ENCODE measurements around the gene GCSH. TPM values are rescaled to one million over a fixed set of nuclear protein-coding genes. Genes with fewer than 3 reads are reported as not detected.
A peak's percentile ranks its signal among the peaks of the same experiment; 100 is the strongest.

Gene GCSH
- total and polyA plus RNA-seq, 2 of the 13 experiments (the other 11 are each of a cell fraction or from before 2014, with no cell fraction given) = 35.9 to 103 TPM

DNA sequence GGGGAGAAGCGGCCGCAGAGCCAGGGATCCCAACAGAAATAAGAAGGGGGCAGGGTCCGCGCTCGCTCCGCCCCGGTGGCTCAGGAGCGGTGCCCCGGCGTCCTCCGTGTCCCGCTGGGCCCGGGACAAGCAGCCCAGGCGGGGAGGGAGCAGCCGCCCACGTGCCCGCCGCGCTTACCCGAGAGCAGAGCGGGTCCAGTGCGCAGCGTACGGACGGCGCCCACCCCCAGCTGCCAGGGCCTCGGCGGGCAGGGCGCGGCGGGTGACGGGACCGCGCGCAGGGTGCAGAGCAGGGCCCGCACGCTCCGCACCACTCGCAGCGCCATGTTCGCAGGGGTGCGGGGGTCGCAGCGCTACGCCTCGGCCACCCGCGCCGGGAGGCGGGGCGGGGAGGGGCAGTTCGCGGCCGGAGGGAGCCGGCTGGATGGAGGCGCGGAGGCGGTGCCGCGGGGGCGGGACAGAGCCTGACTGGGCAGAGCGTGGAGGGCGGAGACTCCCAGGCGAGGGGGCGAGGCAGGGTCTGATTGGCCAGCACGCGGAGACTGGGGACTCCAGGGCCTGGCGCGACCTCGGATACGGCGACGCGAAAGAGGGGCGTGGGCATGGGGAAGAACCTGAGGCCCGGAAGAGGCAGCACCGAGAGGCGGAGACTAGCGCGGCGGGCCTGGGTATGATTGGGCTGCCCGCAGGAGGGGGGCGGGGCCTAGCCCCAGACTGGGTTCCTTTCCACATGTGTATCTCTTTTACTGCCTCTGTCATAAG lies at the start of gene GCSH (continued):
- no peak for TF ChIP-seq HDAC6 (IDR thresholded peaks at IDR 0.05; ENCODE audit: low read depth, low read length)
- TF ChIP-seq ETV6 (CRISPR knock-in tag; conservative IDR thresholded peaks at IDR 0.05) = 0 out of 2 replicates have a peak, but pooled peaks have one; percentile 64
- no peak; the same call in 1 of the 2 replicates for TF ChIP-seq TOE1 (CRISPR knock-in tag; IDR thresholded peaks at IDR 0.05)
- no peak for TF ChIP-seq ZNF383 (CRISPR knock-in tag; IDR thresholded peaks at IDR 0.05; ENCODE audit: borderline replicate concordance)
- TF ChIP-seq, protein P1, sequence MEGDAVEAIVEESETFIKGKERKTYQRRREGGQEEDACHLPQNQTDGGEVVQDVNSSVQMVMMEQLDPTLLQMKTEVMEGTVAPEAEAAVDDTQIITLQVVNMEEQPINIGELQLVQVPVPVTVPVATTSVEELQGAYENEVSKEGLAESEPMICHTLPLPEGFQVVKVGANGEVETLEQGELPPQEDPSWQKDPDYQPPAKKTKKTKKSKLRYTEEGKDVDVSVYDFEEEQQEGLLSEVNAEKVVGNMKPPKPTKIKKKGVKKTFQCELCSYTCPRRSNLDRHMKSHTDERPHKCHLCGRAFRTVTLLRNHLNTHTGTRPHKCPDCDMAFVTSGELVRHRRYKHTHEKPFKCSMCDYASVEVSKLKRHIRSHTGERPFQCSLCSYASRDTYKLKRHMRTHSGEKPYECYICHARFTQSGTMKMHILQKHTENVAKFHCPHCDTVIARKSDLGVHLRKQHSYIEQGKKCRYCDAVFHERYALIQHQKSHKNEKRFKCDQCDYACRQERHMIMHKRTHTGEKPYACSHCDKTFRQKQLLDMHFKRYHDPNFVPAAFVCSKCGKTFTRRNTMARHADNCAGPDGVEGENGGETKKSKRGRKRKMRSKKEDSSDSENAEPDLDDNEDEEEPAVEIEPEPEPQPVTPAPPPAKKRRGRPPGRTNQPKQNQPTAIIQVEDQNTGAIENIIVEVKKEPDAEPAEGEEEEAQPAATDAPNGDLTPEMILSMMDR (CRISPR knock-in tag; IDR thresholded peaks at IDR 0.05) = no peak; the same call in 1 of the 2 replicates
- no peak for TF ChIP-seq KLF9 (CRISPR knock-in tag; IDR thresholded peaks at IDR 0.05; ENCODE audit: low read depth)
- no peak for TF ChIP-seq RNF219 (CRISPR knock-in tag; IDR thresholded peaks at IDR 0.05)
- TF ChIP-seq RXRA (CRISPR knock-in tag; IDR thresholded peaks at IDR 0.05) = no peak
- peak; percentile 43 for TF ChIP-seq ZNF891 (CRISPR knock-in tag; IDR thresholded peaks at IDR 0.05)
- TF ChIP-seq, protein P2, sequence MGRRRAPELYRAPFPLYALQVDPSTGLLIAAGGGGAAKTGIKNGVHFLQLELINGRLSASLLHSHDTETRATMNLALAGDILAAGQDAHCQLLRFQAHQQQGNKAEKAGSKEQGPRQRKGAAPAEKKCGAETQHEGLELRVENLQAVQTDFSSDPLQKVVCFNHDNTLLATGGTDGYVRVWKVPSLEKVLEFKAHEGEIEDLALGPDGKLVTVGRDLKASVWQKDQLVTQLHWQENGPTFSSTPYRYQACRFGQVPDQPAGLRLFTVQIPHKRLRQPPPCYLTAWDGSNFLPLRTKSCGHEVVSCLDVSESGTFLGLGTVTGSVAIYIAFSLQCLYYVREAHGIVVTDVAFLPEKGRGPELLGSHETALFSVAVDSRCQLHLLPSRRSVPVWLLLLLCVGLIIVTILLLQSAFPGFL (CRISPR knock-in tag; IDR thresholded peaks at IDR 0.05) = no peak
- TF ChIP-seq ZMAT3 (CRISPR knock-in tag; conservative IDR thresholded peaks at IDR 0.05) = peak; percentile 94
- no peak for TF ChIP-seq ATF7 (IDR thresholded peaks at IDR 0.05)
- TF ChIP-seq ATF7 (CRISPR knock-in tag; IDR thresholded peaks at IDR 0.05) = peak; percentile 61; the same call in 1 of the 2 replicates
- TF ChIP-seq RBAK (CRISPR knock-in tag; IDR thresholded peaks at IDR 0.05) = no peak
- TF ChIP-seq DBP (CRISPR knock-in tag; IDR thresholded peaks at IDR 0.05; ENCODE audit: not compliant biosample characterization) = no peak
- TF ChIP-seq CREBL2 (CRISPR knock-in tag; IDR thresholded peaks at IDR 0.05; ENCODE audit: borderline replicate concordance) = no peak; the same call in 1 of the 2 replicates
- TF ChIP-seq NONO (IDR thresholded peaks at IDR 0.05) = no peak
- TF ChIP-seq NONO (CRISPR knock-in tag; conservative IDR thresholded peaks at IDR 0.05) = peak; percentile 82; the same call in 1 of the 2 replicates
- TF ChIP-seq BHLHE40 (IDR thresholded peaks at IDR 0.05; ENCODE audit: low read length) = 0 out of 2 replicates have a peak, but pooled peaks have one; percentile 26
- TF ChIP-seq SAFB2 (CRISPR knock-in tag; IDR thresholded peaks at IDR 0.05; ENCODE audit: borderline replicate concordance, low read depth) = no peak
- no peak for TF ChIP-seq FOXP4 (CRISPR knock-in tag; IDR thresholded peaks at IDR 0.05)
- TF ChIP-seq HMG20B (CRISPR knock-in tag; conservative IDR thresholded peaks at IDR 0.05) = no peak
